Measurements from ENCODE around the gene MCM5.

DNA sequence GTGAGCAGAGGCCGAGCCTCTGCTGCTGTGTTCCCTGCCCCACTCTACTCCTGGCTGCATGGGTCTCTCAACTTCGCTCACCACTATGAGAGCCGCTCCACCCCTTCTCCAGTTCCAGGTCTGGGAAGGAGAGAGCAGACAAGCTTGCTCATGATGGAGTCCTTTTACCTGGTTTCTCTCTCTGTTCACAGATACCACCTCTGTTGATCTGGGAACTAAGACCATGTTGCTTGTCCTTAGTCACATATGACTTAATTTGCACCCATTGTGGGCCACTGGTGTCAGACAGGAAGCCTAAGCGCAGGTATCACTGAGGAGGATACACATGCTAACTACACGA lies 26.8 kb downstream of the MCM5 start:
- TF ChIP-seq YY1 (IDR thresholded peaks at IDR 0.05; ENCODE audit: insufficient read depth, insufficient read length) (no peak), ZNF274 (IDR thresholded peaks at IDR 0.05; ENCODE audit: low read depth, low read length) (no peak)
